CD4-positive, CD25-positive, alpha-beta regulatory T cell (primary cell): ENCODE measurements around the gene ERFE. TPM values are rescaled to one million over a fixed set of nuclear protein-coding genes. Genes with fewer than 3 reads are reported as not detected.

Experiments
- ATAC-seq, 2 donors: fragments of 150-1000 bp; cut with Tn5 transposase; one replicate each; pipeline ENCODE4 v1.10.0; 2021; ENCODE audit warnings: low read depth in 2 of 2, moderate number of reproducible peaks in 2 of 2, moderate library complexity in 1 of 2
- DNase-seq, 3 donors: peaks; one replicate each; pipeline versions ENCODE4 v3.0.0 to v3.0.0-alpha.2; 2012 to 2022; ENCODE audit warnings: mixed read lengths in 1 of 3
- H3K27ac ChIP-seq: one replicate; pipeline ENCODE4 v1.7.0; 2013; ENCODE audit warnings: mild to moderate bottlenecking, low read length; ENCODE audit not compliant: insufficient read depth, poor library complexity, severe bottlenecking
- H3K27me3 ChIP-seq: one replicate; pipeline ENCODE4 v1.7.0; 2013; ENCODE audit warnings: low read length; ENCODE audit not compliant: control insufficient read depth, insufficient read depth
- H3K36me3 ChIP-seq: one replicate; pipeline ENCODE4 v1.7.0; 2013; ENCODE audit warnings: mild to moderate bottlenecking, low read length, moderate library complexity; ENCODE audit not compliant: control insufficient read depth, insufficient read depth
- H3K4me1 ChIP-seq: 2 replicates; pipeline ENCODE4 v1.7.0; 2013; ENCODE audit warnings: mild to moderate bottlenecking, low read length; ENCODE audit not compliant: insufficient read depth, control insufficient read depth, poor library complexity, severe bottlenecking
- H3K4me3 ChIP-seq: one replicate; pipeline ENCODE4 v1.7.0; 2013; ENCODE audit warnings: low read depth, mild to moderate bottlenecking, low read length, moderate library complexity
- H3K9me3 ChIP-seq, 2 experiments: 1 replicate in 1 of 2; 2 replicates in 1 of 2; pipeline ENCODE4 v1.7.0; 2013; ENCODE audit warnings: low read length in 2 of 2, mild to moderate bottlenecking in 1 of 2, moderate library complexity in 1 of 2; ENCODE audit not compliant: control insufficient read depth in 2 of 2
- H3K27ac Mint-ChIP-seq, 3 donors: one replicate each; pipeline ENCODE4 v1.8.0; 2020 to 2022; ENCODE audit warnings: mild to moderate bottlenecking in 3 of 3, mixed read lengths in 3 of 3, moderate library complexity in 2 of 3
- H3K27me3 Mint-ChIP-seq: one replicate; pipeline ENCODE4 v1.8.0; 2022; ENCODE audit warnings: mild to moderate bottlenecking, mixed read lengths
- H3K36me3 Mint-ChIP-seq: one replicate; pipeline ENCODE4 v1.8.0; 2020; ENCODE audit warnings: mixed read lengths
- H3K4me1 Mint-ChIP-seq, 4 donors: one replicate each; pipeline ENCODE4 v1.8.0; 2020 to 2022; ENCODE audit warnings: mixed read lengths in 4 of 4, mild to moderate bottlenecking in 1 of 4
- H3K4me3 Mint-ChIP-seq, 4 donors: one replicate each; pipeline ENCODE4 v1.8.0; 2020 to 2022; ENCODE audit warnings: mild to moderate bottlenecking in 4 of 4, mixed read lengths in 4 of 4, moderate library complexity in 3 of 4
- H3K9me3 Mint-ChIP-seq, 7 donors: one replicate each; pipeline ENCODE4 v1.8.0; 2020 to 2022; ENCODE audit warnings: mixed read lengths in 7 of 7, mild to moderate bottlenecking in 3 of 7, moderate library complexity in 2 of 7
- polyA plus RNA-seq, 4 donors: library from polyadenylated mRNA; unstranded; fragments of 300-500 nt; fragmentation: Illumina TruSeq; gene quantifications; one replicate each; pipeline ENCODE4 v1.2.3, GENCODE V29; 2021
- total RNA-seq: library from RNA; stranded (reverse); gene quantifications from one replicate; pipeline ENCODE4 v1.2.3, GENCODE V29; 2022

Gene ERFE
- total and polyA plus RNA-seq, 5 donors from 2014 or later, result 0.29 TPM; not detected in 4

DNA sequence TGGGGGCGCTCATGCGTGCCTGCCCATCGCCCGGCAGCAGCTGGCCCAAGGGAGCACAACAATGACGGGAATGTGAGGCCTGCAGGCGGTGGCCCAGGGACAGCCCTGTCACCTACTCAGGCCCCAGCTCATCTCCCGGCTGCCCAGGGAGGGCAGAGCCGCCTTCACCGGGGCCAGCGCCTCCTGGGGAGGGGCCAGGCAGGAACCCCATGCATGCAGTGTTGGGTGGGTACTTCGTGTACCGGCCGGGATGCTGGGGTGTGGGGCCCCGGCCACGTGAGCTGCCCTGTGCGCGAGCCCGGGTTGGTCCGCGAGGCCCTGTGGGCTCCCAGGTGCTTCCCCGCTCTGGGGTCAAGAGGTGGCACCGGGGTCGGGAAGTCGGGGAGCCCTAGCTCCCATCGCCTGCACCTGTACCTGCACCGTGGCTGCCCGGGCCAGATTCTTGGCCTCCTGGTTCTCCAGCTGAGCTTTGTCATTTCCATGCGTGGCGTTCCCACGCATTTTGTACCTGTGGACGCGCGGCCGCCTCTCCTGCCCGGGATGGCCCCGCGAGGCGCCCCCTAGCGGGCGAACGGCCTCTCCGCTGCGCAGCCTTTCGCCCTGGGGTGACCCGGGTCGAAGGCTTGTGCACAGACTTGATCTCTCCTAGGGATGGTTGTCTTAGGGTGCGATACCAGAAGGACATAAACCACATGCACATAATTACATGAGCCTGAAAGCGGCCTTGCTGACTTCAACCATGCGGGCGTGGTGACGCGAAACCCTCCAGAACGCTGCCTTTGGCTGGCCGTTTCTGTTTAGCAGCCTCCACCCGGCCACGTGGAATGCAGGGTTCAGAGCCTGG lies 19.4 kb upstream of the ERFE start:
- H3K4me3 Mint-ChIP-seq, result no peak overlapping the region
- H3K9me3 ChIP-seq, result no peaks in the 10 kb centered on the region
- H3K4me3 ChIP-seq, result no peak overlapping the region
- no peaks in the 10 kb centered on the region for H3K36me3 ChIP-seq
- H3K27ac ChIP-seq, result no peak overlapping the region
- peaks cover 6% of the 10 kb centered on the region for H3K4me1 ChIP-seq
- no peaks in the 10 kb centered on the region for H3K27me3 ChIP-seq
- peaks cover 0 to 5% (median 1%) of the 10 kb centered on the region in 4 donors for H3K4me1 Mint-ChIP-seq
- H3K9me3 Mint-ChIP-seq, result no peaks in the 10 kb centered on the region
- peak in 1 of 3 donors; percentile 26 for DNase-seq
- ATAC-seq, result no peak
- H3K27ac Mint-ChIP-seq, result no peak overlapping the region
- no peaks in the 10 kb centered on the region for H3K36me3 Mint-ChIP-seq
- no peaks in the 10 kb centered on the region for H3K27me3 Mint-ChIP-seq

DNA sequence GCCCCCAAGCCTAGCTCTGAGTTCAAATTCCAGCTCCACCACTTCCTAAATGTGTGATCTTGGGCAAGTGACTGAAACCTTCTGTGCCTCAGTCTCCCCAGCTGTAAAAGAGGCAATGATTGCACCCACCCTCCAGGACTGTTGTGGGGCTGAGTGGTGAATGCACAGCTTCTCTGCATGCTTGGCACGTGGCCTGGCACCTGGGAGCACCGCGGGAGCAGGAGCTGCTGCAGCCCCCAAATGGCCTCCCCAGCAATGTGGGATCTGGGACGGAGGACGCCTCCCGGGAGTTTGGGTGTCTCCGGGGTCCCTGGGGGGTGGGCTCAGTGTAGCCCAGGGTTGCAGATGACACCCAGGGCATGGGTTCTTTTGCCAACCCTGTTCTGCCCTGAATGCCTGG lies 18.7 kb upstream of the ERFE start:
- Mint-ChIP-seq H3K4me3 (no peak overlapping the region), H3K27me3 (no peaks in the 10 kb centered on the region)

DNA sequence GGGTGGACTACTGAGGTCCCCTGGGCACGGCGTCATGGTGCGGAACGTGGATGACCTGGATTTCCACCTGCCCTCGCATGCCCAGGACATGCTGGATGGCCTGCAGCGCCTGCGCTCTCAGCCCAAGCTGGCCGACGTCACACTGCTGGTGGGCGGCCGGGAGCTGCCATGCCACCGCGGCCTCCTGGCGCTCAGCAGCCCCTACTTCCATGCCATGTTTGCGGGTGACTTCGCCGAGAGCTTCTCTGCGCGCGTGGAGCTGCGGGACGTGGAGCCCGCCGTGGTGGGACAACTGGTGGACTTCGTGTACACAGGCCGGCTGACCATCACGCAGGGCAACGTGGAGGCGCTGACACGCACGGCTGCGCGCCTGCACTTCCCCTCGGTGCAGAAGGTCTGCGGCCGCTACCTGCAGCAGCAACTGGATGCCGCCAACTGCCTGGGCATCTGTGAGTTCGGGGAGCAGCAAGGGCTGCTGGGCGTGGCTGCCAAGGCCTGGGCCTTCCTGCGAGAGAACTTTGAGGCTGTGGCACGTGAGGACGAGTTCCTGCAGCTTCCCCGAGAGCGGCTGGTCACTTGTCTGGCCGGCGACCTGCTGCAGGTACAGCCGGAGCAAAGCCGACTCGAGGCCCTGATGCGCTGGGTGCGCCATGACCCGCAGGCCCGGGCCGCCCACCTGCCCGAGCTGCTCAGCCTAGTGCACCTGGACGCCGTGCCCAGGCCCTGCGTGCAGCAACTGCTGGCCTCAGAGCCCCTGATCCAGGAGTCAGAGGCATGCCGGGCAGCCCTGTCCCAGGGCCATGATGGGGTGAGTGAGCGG lies 17.8 kb upstream of the ERFE start:
- Histone ChIP-seq H3K27me3 (no peaks in the 10 kb centered on the region), H3K36me3 (no peaks in the 10 kb centered on the region), H3K4me1 (peaks cover 6% of the 10 kb centered on the region), H3K27ac (no peak overlapping the region), H3K4me3 (no peak overlapping the region), H3K9me3 (no peaks in the 10 kb centered on the region)
- H3K9me3 Mint-ChIP-seq, result peaks cover 0 to 2% (median 0%) of the 10 kb centered on the region in 7 donors
- H3K4me1 Mint-ChIP-seq, result peaks cover 0 to 5% (median 1%) of the 10 kb centered on the region in 4 donors
- no peak overlapping the region for H3K27ac Mint-ChIP-seq
- H3K4me3 Mint-ChIP-seq, result no peak overlapping the region
- no peaks in the 10 kb centered on the region for H3K36me3 Mint-ChIP-seq
- no peak for DNase-seq
- no peak for ATAC-seq
- H3K27me3 Mint-ChIP-seq, result no peaks in the 10 kb centered on the region

More for the DNA sequence above, 18.7 kb upstream of the ERFE start:
- Mint-ChIP-seq H3K4me1 (peaks cover 0 to 5% (median 1%) of the 10 kb centered on the region in 4 donors), H3K9me3 (no peaks in the 10 kb centered on the region), H3K36me3 (no peaks in the 10 kb centered on the region), H3K27ac (no peak overlapping the region)
- Histone ChIP-seq H3K27ac (no peak overlapping the region), H3K4me3 (no peak overlapping the region), H3K36me3 (no peaks in the 10 kb centered on the region), H3K27me3 (no peaks in the 10 kb centered on the region), H3K4me1 (peaks cover 6% of the 10 kb centered on the region), H3K9me3 (no peaks in the 10 kb centered on the region)
- no peak for DNase-seq
- no peak for ATAC-seq

DNA sequence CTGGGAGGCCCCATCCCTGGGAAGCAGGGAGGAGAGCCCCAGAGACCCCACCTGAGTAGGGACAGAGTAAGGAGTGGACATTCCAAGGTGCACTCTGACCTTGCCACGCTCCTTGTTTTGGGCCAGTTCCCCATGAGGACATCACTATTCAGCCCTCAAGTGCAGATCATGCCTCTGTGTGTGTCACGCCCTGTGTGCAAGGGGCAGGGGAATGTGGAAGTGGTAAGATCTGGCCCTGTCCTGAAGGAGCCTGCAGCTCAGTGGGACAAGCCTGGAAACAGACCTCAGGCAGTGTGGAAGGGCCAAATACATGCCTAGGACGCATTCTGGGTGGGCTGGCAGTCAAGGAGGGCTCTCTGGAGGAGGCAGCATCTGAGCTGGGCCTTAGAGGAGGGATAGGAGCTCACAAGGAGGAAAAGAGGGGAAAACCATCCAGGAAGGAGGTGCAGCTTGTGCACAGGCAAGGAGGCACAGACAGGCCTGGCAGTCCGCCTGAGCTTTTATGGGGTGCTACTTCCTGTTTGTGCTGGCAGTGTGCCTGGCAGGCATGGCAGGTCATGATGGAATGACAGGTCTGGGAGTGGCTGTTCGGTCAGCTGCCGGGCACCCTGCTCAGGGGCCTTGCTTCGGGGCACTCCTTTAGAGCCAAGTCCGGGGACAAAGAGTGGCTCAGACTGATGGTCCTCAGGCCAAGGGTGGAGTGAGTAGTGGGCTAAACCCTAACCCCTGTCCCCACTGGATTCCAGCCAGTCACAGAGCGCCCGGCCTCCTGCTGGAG lies 17.0 kb upstream of the ERFE start:
- no peaks in the 10 kb centered on the region for H3K27me3 Mint-ChIP-seq

DNA sequence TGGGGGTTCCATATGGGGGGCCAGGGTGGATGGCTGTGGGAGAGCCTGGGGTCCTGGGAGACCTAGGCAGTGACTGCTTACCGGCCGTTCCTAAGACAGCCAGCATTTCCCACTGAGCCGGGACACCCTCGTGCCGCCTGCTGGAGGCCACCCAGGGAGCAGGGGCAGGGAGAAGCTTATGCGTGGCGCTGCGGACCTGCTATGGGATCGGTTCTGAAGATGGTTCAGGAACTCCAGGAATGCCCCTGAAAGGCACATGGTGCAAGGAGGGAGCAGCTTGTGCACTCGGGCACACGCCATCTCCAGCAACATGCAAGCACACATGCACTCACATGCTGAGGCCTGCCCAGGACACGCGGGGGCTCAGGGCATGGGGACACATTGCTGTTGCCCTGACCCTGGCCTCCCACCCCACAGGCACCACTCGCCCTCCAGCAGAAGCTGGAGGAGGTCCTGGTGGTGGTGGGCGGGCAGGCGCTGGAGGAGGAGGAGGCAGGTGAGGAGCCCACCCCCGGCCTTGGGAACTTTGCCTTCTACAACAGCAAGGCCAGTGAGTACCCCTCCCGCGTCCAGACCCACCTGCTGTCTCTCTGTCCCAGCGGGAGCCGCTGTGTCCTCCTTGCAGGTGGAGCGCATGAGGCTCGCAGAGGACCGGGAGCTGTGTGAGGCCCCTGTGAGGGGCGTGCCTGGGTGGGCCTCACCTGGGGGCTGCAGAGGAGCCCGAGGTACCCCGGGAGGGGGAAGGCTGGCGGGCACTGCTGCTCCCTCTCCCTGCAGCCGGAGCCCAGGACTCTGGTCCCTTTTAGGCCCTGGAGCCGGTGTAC lies 16.2 kb upstream of the ERFE start:
- ATAC-seq (no peak), DNase-seq (no peak)
- H3K4me1 Mint-ChIP-seq, result peaks cover 0 to 5% (median 1%) of the 10 kb centered on the region in 4 donors
- Histone ChIP-seq H3K4me3 (no peak overlapping the region), H3K27me3 (no peaks in the 10 kb centered on the region), H3K4me1 (peaks cover 6% of the 10 kb centered on the region), H3K36me3 (no peaks in the 10 kb centered on the region), H3K9me3 (no peaks in the 10 kb centered on the region), H3K27ac (no peak overlapping the region)
- peaks cover 0 to 2% (median 0%) of the 10 kb centered on the region in 7 donors for H3K9me3 Mint-ChIP-seq
- H3K27me3 Mint-ChIP-seq, result no peaks in the 10 kb centered on the region
- H3K36me3 Mint-ChIP-seq, result no peaks in the 10 kb centered on the region
- H3K4me3 Mint-ChIP-seq, result no peak overlapping the region
- no peak overlapping the region for H3K27ac Mint-ChIP-seq

More for the DNA sequence above, 17.0 kb upstream of the ERFE start:
- ATAC-seq (no peak), DNase-seq (no peak)
- Histone ChIP-seq H3K4me1 (peaks cover 6% of the 10 kb centered on the region), H3K27me3 (no peaks in the 10 kb centered on the region), H3K27ac (no peak overlapping the region), H3K4me3 (no peak overlapping the region), H3K9me3 (no peaks in the 10 kb centered on the region), H3K36me3 (no peaks in the 10 kb centered on the region)
- H3K36me3 Mint-ChIP-seq, result no peaks in the 10 kb centered on the region
- H3K27ac Mint-ChIP-seq, result no peak overlapping the region
- peaks cover 0 to 5% (median 1%) of the 10 kb centered on the region in 4 donors for H3K4me1 Mint-ChIP-seq
- H3K9me3 Mint-ChIP-seq, result peaks cover 0 to 2% (median 0%) of the 10 kb centered on the region in 7 donors
- H3K4me3 Mint-ChIP-seq, result no peak overlapping the region

DNA sequence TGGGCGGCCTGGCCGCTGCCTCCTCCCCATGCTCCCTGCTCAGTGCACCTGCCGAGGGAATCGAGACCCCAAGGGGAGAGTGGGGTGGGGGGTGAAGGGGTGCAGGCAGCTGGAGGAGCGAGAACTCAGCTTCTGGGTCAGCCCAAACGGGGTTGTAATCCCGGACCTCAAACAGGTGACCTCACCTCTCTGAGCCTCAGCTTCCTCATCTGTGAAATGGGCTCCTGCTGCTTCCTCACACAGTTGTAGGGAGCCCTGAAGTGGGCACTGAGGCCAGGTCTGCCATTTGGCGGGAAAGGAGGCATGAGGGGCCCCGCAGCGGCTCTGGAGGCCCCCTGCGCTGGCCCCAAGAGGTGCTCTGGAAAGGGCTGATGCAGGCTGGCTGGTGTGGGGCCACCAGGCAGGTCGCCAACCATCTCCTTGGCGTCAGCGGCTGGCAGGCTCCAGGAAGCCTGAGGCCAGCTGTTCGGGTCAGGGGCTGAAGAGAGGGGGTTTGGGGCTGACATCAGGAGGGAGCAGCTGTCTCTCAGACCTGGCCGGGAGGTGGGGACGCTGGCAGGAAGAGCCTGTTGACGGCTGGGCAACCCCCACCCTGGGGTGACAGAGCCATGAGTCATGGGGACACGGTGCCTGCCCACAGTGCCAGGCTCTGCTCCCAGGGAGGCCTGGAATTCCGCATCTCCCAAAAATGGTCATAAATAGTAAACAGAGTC lies 15.4 kb upstream of the ERFE start:
- H3K27ac Mint-ChIP-seq, result no peak overlapping the region

More for the DNA sequence above, 15.4 kb upstream of the ERFE start:
- Mint-ChIP-seq H3K27me3 (no peaks in the 10 kb centered on the region), H3K9me3 (peaks cover 0 to 2% (median 0%) of the 10 kb centered on the region in 7 donors), H3K4me1 (peaks cover 0 to 5% (median 1%) of the 10 kb centered on the region in 4 donors), H3K36me3 (no peaks in the 10 kb centered on the region), H3K4me3 (no peak overlapping the region)
- ATAC-seq (no peak), DNase-seq (no peak)
- no peak overlapping the region for H3K4me3 ChIP-seq
- H3K36me3 ChIP-seq, result no peaks in the 10 kb centered on the region
- H3K9me3 ChIP-seq, result no peaks in the 10 kb centered on the region
- H3K4me1 ChIP-seq, result peaks cover 6% of the 10 kb centered on the region
- H3K27ac ChIP-seq, result no peak overlapping the region
- no peaks in the 10 kb centered on the region for H3K27me3 ChIP-seq
